BE2C (cell line): Measurements from ENCODE around the gene TRMT2A.
A peak's percentile ranks its signal among the peaks of the same experiment; 100 is the strongest.

Experiments
- DNase-seq: peaks from one replicate; pipeline ENCODE4 v3.0.0-alpha.2; 2020
- H3K27me3 ChIP-seq: fragments of 250-450 bp; sonication (Bioruptor Pico); 2 replicates; pipeline ENCODE4 v1.5.1; 2020; ENCODE audit warnings: mild to moderate bottlenecking
- H3K36me3 ChIP-seq: fragments of 250-450 bp; sonication (Bioruptor Pico); 2 replicates; pipeline ENCODE4 v1.5.1; 2020; ENCODE audit warnings: mild to moderate bottlenecking
- H3K4me1 ChIP-seq: fragments of 250-450 bp; sonication (Bioruptor Pico); 2 replicates; pipeline ENCODE4 v1.5.1; 2020
- H3K4me3 ChIP-seq: 2 replicates; pipeline ENCODE4 v1.5.1; 2011; ENCODE audit warnings: low read depth, low read length
- H3K9me3 ChIP-seq: fragments of 250-450 bp; sonication (Bioruptor Pico); 2 replicates; pipeline ENCODE4 v1.5.1; 2020
- CTCF ChIP-seq: IDR thresholded peaks from 2 replicates; pipeline ENCODE4 v1.5.1; 2012; ENCODE audit warnings: mild to moderate bottlenecking, low read depth, low read length

Gene TRMT2A

GRCh38 chr22:20105456-20106204 is 11.4 kb downstream of the TRMT2A start:
- Histone ChIP-seq H3K36me3 (peaks cover 97% of the 10 kb centered on the region), H3K27me3 (no peaks in the 10 kb centered on the region), H3K9me3 (no peaks in the 10 kb centered on the region), H3K4me1 (no peaks in the 10 kb centered on the region), H3K4me3 (no peak overlapping the region)
- TF ChIP-seq CTCF, result no peak
- no peak for DNase-seq

- 0 out of 2 replicates have a peak, but pooled peaks have one; percentile 27 for TF ChIP-seq CTCF
- Histone ChIP-seq H3K4me3 (no peak overlapping the region), H3K9me3 (no peaks in the 10 kb centered on the region), H3K36me3 (peaks cover 97% of the 10 kb centered on the region), H3K4me1 (no peaks in the 10 kb centered on the region), H3K27me3 (no peaks in the 10 kb centered on the region)
- no peak for DNase-seq
Measured at GRCh38 chr22:20102203-20102780, 14.7 kb downstream of the TRMT2A start.

- Histone ChIP-seq H3K27me3 (no peaks in the 10 kb centered on the region), H3K36me3 (peaks cover 97% of the 10 kb centered on the region), H3K9me3 (no peaks in the 10 kb centered on the region), H3K4me1 (no peaks in the 10 kb centered on the region), H3K4me3 (no peak overlapping the region)
- DNase-seq, result peak; percentile 7
- no peak for TF ChIP-seq CTCF
Measured at GRCh38 chr22:20101638-20102037, 15.4 kb downstream of the TRMT2A start.

GRCh38 chr22:20099099-20099711 is 17.8 kb downstream of the TRMT2A start:
- H3K9me3 ChIP-seq, result no peaks in the 10 kb centered on the region
- no peaks in the 10 kb centered on the region for H3K4me1 ChIP-seq
- H3K36me3 ChIP-seq, result peaks cover 97% of the 10 kb centered on the region
- no peak overlapping the region for H3K4me3 ChIP-seq
- no peaks in the 10 kb centered on the region for H3K27me3 ChIP-seq
- TF ChIP-seq CTCF, result no peak
- DNase-seq, result no peak

- Histone ChIP-seq H3K4me3 (no peak overlapping the region), H3K36me3 (peaks cover 100% of the 10 kb centered on the region), H3K9me3 (no peaks in the 10 kb centered on the region), H3K27me3 (no peaks in the 10 kb centered on the region), H3K4me1 (no peaks in the 10 kb centered on the region)
- TF ChIP-seq CTCF, result no peak
- DNase-seq, result no peak
Measured at GRCh38 chr22:20096574-20097420, 20.2 kb downstream of the TRMT2A start.
